ENCODE measurements around the gene MARCHF10.
"Not testable (repeated sequence)": the region's sequence is repeated elsewhere in the genome, so short reads cannot be mapped to it uniquely, and the experiment has no call there.

Gene MARCHF10

GRCh38 chr17:62693616-62694409, 114.3 kb downstream of the MARCHF10 start:
- DNase-seq (ENCODE audit: insufficient read length, low spot score) (no peak), FAIRE-seq (no peak)
- TF ChIP-seq POLR2AphosphoS5 (IDR thresholded peaks at IDR 0.05; ENCODE audit: low read depth, low read length), result no peak
- no peak for TF ChIP-seq SPI1 (IDR thresholded peaks at IDR 0.05; ENCODE audit: low read depth, low read length)
- TF ChIP-seq POU2F2 (IDR thresholded peaks at IDR 0.05; ENCODE audit: low read depth, low read length), result no peak
- no peak for TF ChIP-seq PAX5 (IDR thresholded peaks at IDR 0.05; ENCODE audit: insufficient read depth, low read length, severe bottlenecking)
- no peak for TF ChIP-seq POLR2A (IDR thresholded peaks at IDR 0.05; ENCODE audit: low read depth, low read length)
- TF ChIP-seq TAF1 (IDR thresholded peaks at IDR 0.05; ENCODE audit: low read depth, low read length), result no peak

DNA sequence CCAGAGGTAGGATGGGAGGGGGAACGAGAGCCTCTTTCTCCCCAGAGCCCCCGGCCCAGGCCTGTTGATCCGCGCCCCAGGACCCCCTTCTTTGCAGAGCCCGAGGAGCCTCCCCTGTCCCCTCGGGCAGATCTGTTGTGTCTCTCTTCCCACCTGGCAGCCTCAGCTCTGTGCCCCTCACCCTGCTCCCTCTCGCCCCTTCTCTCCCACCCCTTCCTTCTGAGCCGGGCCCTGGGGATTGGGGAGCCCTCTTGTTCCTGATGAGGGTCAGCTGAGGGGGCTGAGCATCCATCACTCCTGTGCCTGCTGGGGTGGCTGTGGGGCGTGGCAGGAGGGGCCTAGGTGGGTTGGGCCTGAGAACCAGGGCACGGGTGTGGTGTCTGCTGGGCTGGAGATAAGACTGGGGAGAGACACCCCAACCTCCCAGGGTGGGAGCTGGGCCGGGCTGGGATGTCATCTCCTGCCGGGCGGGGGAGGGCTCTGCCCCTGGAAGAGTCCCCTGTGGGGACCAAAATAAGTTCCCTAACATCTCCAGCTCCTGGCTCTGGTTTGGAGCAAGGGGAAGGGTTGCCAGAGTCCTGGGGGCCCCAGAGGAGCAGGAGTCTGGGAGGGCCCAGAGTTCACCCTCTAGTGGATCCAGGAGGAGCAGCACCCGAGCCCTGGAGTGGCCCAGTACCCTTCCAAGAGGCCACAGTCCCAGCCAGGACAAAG, 115.2 kb downstream of the MARCHF10 start:
- TF ChIP-seq SPI1 (IDR thresholded peaks at IDR 0.05; ENCODE audit: low read depth, low read length) (no peak), TAF1 (IDR thresholded peaks at IDR 0.05; ENCODE audit: low read depth, low read length) (no peak), POLR2A (IDR thresholded peaks at IDR 0.05; ENCODE audit: low read depth, low read length) (no peak), POLR2AphosphoS5 (IDR thresholded peaks at IDR 0.05; ENCODE audit: low read depth, low read length) (no peak), POU2F2 (IDR thresholded peaks at IDR 0.05; ENCODE audit: low read depth, low read length) (no peak), PAX5 (IDR thresholded peaks at IDR 0.05; ENCODE audit: insufficient read depth, low read length, severe bottlenecking) (no peak)
- FAIRE-seq, result no peak
- no peak for DNase-seq (ENCODE audit: insufficient read length, low spot score)

DNA sequence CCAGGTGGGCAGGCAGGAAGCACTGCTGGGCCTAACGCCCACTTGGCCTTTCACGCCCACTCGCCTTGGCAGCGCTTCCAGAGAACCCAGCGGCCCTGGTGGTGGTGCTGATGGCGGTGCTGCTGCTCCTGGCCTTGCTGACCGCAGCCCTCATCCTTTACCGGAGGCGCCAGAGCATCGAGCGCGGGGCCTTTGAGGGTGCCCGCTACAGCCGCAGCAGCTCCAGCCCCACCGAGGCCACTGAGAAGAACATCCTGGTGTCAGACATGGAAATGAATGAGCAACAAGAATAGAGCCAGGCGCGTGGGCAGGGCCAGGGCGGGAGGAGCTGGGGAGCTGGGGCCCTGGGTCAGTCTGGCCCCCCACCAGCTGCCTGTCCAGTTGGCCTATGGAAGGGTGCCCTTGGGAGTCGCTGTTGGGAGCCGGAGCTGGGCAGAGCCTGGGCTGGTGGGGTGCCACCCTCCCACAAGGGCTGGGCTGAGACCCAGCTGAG, 115.9 kb downstream of the MARCHF10 start:
- DNase-seq (ENCODE audit: insufficient read length, low spot score) (no peak), FAIRE-seq (no peak)
- TF ChIP-seq POLR2A (IDR thresholded peaks at IDR 0.05; ENCODE audit: low read depth, low read length), result no peak
- TF ChIP-seq PAX5 (IDR thresholded peaks at IDR 0.05; ENCODE audit: insufficient read depth, low read length, severe bottlenecking), result no peak
- no peak for TF ChIP-seq SPI1 (IDR thresholded peaks at IDR 0.05; ENCODE audit: low read depth, low read length)
- TF ChIP-seq POLR2AphosphoS5 (IDR thresholded peaks at IDR 0.05; ENCODE audit: low read depth, low read length), result no peak
- TF ChIP-seq TAF1 (IDR thresholded peaks at IDR 0.05; ENCODE audit: low read depth, low read length), result no peak
- TF ChIP-seq POU2F2 (IDR thresholded peaks at IDR 0.05; ENCODE audit: low read depth, low read length), result no peak

DNA sequence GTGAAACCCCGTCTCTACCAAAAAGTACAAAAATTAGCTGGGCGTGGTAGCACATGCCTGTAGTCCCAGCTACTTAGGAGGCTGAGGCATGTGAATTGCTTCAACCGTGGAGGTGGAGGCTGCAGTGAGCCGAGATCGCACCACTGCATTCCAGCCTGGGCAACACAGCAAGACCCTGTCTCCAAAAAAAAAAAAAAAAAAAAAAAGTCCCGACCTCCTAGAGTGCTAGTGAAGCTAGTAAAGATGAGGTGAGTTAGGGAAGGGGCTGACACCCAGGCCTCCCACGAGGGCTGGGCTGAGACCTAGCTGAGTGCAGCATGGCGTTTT, 116.6 kb downstream of the MARCHF10 start:
- DNase-seq (ENCODE audit: insufficient read length, low spot score); FAIRE-seq: not testable (repeated sequence)

GRCh38 chr17:62690168-62690897, 117.8 kb downstream of the MARCHF10 start:
- DNase-seq (ENCODE audit: insufficient read length, low spot score), result no peak
- FAIRE-seq, result no peak
- TF ChIP-seq POU2F2 (IDR thresholded peaks at IDR 0.05; ENCODE audit: low read depth, low read length) (no peak), POLR2A (IDR thresholded peaks at IDR 0.05; ENCODE audit: low read depth, low read length) (no peak), POLR2AphosphoS5 (IDR thresholded peaks at IDR 0.05; ENCODE audit: low read depth, low read length) (no peak), SPI1 (IDR thresholded peaks at IDR 0.05; ENCODE audit: low read depth, low read length) (no peak), PAX5 (IDR thresholded peaks at IDR 0.05; ENCODE audit: insufficient read depth, low read length, severe bottlenecking) (no peak), TAF1 (IDR thresholded peaks at IDR 0.05; ENCODE audit: low read depth, low read length) (no peak)

- TF ChIP-seq POU2F2 (IDR thresholded peaks at IDR 0.05; ENCODE audit: low read depth, low read length) (no peak), PAX5 (IDR thresholded peaks at IDR 0.05; ENCODE audit: insufficient read depth, low read length, severe bottlenecking) (no peak), POLR2AphosphoS5 (IDR thresholded peaks at IDR 0.05; ENCODE audit: low read depth, low read length) (no peak), POLR2A (IDR thresholded peaks at IDR 0.05; ENCODE audit: low read depth, low read length) (no peak), TAF1 (IDR thresholded peaks at IDR 0.05; ENCODE audit: low read depth, low read length) (no peak), SPI1 (IDR thresholded peaks at IDR 0.05; ENCODE audit: low read depth, low read length) (no peak)
- FAIRE-seq, result no peak
These were observed 118.5 kb downstream of the MARCHF10 start for GRCh38 chr17:62689441-62690167.

GRCh38 chr17:62688398-62689160, 119.5 kb downstream of the MARCHF10 start:
- DNase-seq (ENCODE audit: insufficient read length, low spot score) (no peak), FAIRE-seq (no peak)
- TF ChIP-seq POU2F2 (IDR thresholded peaks at IDR 0.05; ENCODE audit: low read depth, low read length), result no peak
- no peak for TF ChIP-seq POLR2A (IDR thresholded peaks at IDR 0.05; ENCODE audit: low read depth, low read length)
- no peak for TF ChIP-seq TAF1 (IDR thresholded peaks at IDR 0.05; ENCODE audit: low read depth, low read length)
- no peak for TF ChIP-seq PAX5 (IDR thresholded peaks at IDR 0.05; ENCODE audit: insufficient read depth, low read length, severe bottlenecking)
- TF ChIP-seq SPI1 (IDR thresholded peaks at IDR 0.05; ENCODE audit: low read depth, low read length), result no peak

More at GRCh38 chr17:62689441-62690167, 118.5 kb downstream of the MARCHF10 start:
- DNase-seq (ENCODE audit: insufficient read length, low spot score), result no peak

DNA sequence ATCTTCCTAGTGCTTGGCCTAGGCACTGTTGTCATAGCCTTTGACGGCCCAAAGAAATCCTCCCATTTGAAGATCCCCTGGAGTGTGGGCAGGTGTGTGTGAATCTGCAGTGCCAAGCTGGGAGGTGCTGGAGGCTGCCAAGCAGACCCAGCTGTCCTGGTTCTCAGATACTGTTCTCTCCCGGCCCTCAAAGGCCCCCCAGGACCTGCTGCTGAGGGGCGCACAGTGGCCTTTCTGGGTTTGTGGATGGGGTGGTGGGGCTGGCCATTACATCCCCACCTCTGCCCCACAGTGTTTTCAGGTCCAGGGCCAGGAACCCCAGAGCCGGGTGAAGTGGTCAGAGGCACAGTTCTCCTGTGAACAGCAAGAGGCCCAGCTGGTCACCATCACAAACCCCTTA, 120.1 kb downstream of the MARCHF10 start:
- FAIRE-seq (no peak), DNase-seq (ENCODE audit: insufficient read length, low spot score) (no peak)
- TF ChIP-seq POU2F2 (IDR thresholded peaks at IDR 0.05; ENCODE audit: low read depth, low read length), result no peak

Measured in GM12891 (cell line).